Neural cell (in vitro differentiated cells): ENCODE data around the gene HUWE1. TPM values are rescaled to one million over a fixed set of nuclear protein-coding genes. Genes with fewer than 3 reads are reported as not detected.

Experiments
- H2AFZ ChIP-seq: fragments of 200-600, 300-800 bp; sonication (generic), shearing (Covaris generic); 2 replicates; pipeline ENCODE4 v1.6.0; 2014; ENCODE audit warnings: low read depth, mild to moderate bottlenecking, antibody characterized with exemption, low read length, moderate library complexity
- H3F3A ChIP-seq: fragments of 200-600 bp; shearing (Covaris generic); 2 replicates; pipeline ENCODE4 v1.6.1; 2016; ENCODE audit warnings: mild to moderate bottlenecking, moderate library complexity, mixed read lengths, antibody characterized with exemption, low read length; ENCODE audit not compliant: insufficient read depth, poor library complexity, severe bottlenecking
- H3K27ac ChIP-seq: fragments of 200-600, 300-800 bp; sonication (generic), shearing (Covaris generic); 2 replicates; pipeline ENCODE4 v1.5.1; 2014; ENCODE audit warnings: mild to moderate bottlenecking, low read length, moderate library complexity
- H3K27me3 ChIP-seq: fragments of 300-800, 200-600 bp; sonication (generic), shearing (Covaris generic); 2 replicates; pipeline ENCODE4 v1.6.0; 2014; ENCODE audit warnings: mild to moderate bottlenecking, low read depth, low read length, moderate library complexity; ENCODE audit not compliant: insufficient read depth
- H3K36me3 ChIP-seq: fragments of 300-800, 200-600 bp; sonication (generic), shearing (Covaris generic); 2 replicates; pipeline ENCODE4 v1.5.1; 2014; ENCODE audit warnings: mild to moderate bottlenecking, antibody characterized with exemption, low read length, moderate library complexity; ENCODE audit not compliant: insufficient read depth
- H3K4me2 ChIP-seq: fragments of 300-800, 200-600 bp; sonication (generic), shearing (Covaris generic); 2 replicates; pipeline ENCODE4 v1.6.0; 2014; ENCODE audit warnings: mild to moderate bottlenecking, low read length
- H3K4me3 ChIP-seq: fragments of 300-800, 200-600 bp; sonication (generic), shearing (Covaris generic); 2 replicates; pipeline ENCODE4 v1.5.1; 2014; ENCODE audit warnings: mild to moderate bottlenecking, low read length, moderate library complexity
- H3K79me2 ChIP-seq: fragments of 200-600 bp; shearing (Covaris generic); replicated peaks from 2 replicates; pipeline ENCODE4 v1.6.0; 2014; ENCODE audit warnings: mild to moderate bottlenecking, low read length, moderate library complexity; ENCODE audit not compliant: insufficient read depth
- H3K9ac ChIP-seq: fragments of 300-800, 200-600 bp; sonication (generic), shearing (Covaris generic); 2 replicates; pipeline ENCODE4 v1.6.1; 2016; ENCODE audit warnings: mild to moderate bottlenecking, low read length, mixed read lengths
- H3K9me2 ChIP-seq: fragments of 200-600 bp; shearing (Covaris generic); 2 replicates; pipeline ENCODE4 v1.6.1; 2016; ENCODE audit warnings: mild to moderate bottlenecking, low read length, mixed read lengths; ENCODE audit not compliant: insufficient read depth
- H3K9me3 ChIP-seq: fragments of 200-600, 300-800 bp; sonication (generic), shearing (Covaris generic); 2 replicates; pipeline ENCODE4 v1.6.1; 2016; ENCODE audit warnings: mild to moderate bottlenecking, mixed run types, low read length, moderate library complexity, mixed read lengths
- H4K20me1 ChIP-seq: fragments of 200-600 bp; shearing (Covaris generic); 2 replicates; pipeline ENCODE4 v1.6.1; 2016; ENCODE audit warnings: mild to moderate bottlenecking, mixed run types; ENCODE audit not compliant: insufficient read depth
- EP300 ChIP-seq: fragments of 450-650 bp; conservative IDR thresholded peaks from 2 replicates; pipeline ENCODE4 v1.6.1; 2014; ENCODE audit warnings: antibody characterized with exemption, mild to moderate bottlenecking, moderate library complexity; ENCODE audit not compliant: poor library complexity, severe bottlenecking
- EZH2 ChIP-seq: fragments of 200-600, 300-800 bp; shearing (Covaris generic), sonication (generic); IDR thresholded peaks from 2 replicates; pipeline ENCODE4 v1.6.1; 2014; ENCODE audit warnings: antibody characterized with exemption, low read length, borderline replicate concordance, mild to moderate bottlenecking; ENCODE audit not compliant: insufficient read depth, poor library complexity, severe bottlenecking
- MXI1 ChIP-seq: fragments of 450-650 bp; conservative IDR thresholded peaks from 2 replicates; pipeline ENCODE4 v1.6.1; 2014; ENCODE audit warnings: antibody characterized with exemption, mild to moderate bottlenecking; ENCODE audit not compliant: poor library complexity, severe bottlenecking
- POLR2AphosphoS5 ChIP-seq: IDR thresholded peaks from 2 replicates; pipeline ENCODE4 v1.6.1; 2012
- RAD21 ChIP-seq: fragments of 450-650 bp; conservative IDR thresholded peaks from 2 replicates; pipeline ENCODE4 v1.6.1; 2014; ENCODE audit warnings: antibody characterized with exemption, mild to moderate bottlenecking, moderate library complexity
- REST ChIP-seq: IDR thresholded peaks from 2 replicates; pipeline ENCODE4 v1.6.1; 2012; ENCODE audit warnings: borderline replicate concordance
- SMC3 ChIP-seq: fragments of 450-650 bp; conservative IDR thresholded peaks from 2 replicates; pipeline ENCODE4 v1.6.1; 2014; ENCODE audit warnings: antibody characterized with exemption, mild to moderate bottlenecking, moderate library complexity; ENCODE audit not compliant: poor library complexity
- TAF1 ChIP-seq: IDR thresholded peaks from 2 replicates; pipeline ENCODE4 v1.6.1; 2012; ENCODE audit warnings: low read depth
- polyA plus RNA-seq: library from polyadenylated mRNA; depleted of rRNA; stranded (reverse); fragments of >200 nt; gene quantifications from 2 replicates; pipeline ENCODE4 v1.2.3, GENCODE V29; 2014
- TF ChIP-seq, protein P1 (sequence below): fragments of 450-650 bp; IDR thresholded peaks from 2 replicates; pipeline ENCODE4 v1.5.1; 2014; ENCODE audit warnings: antibody characterized with exemption, mild to moderate bottlenecking, moderate library complexity; ENCODE audit not compliant: poor library complexity, severe bottlenecking

HUWE1 gene
- polyA plus RNA-seq, 1 donor from 2014 or later: 25.0 TPM

DNA sequence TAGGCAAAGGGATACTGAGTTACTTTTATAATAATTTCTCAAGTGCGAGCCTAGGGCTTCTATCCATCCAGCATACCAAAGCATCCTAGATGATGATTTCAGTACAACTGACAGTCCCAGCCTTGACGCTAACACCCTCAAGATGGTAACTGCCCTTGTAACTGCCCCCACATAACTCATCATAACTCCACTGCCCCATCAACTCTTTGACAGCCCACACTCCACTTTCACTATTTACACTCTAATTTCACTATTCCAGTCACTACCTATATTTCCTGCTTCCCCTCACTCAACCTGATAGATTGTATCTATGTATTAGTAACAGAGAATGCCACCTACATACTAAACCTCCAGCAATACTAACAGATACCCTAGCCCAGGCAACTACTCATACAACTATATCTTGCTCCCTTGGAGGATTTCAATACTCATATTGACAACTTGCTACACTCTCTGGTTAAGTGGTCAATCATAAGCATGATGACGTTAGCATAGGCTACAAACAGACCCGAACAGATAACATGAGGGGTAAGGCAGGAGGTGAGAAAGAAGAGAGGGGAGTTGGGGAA lies 65.0 kb downstream of the HUWE1 start:
- H3K4me3 ChIP-seq: no peak overlapping the region
- H3K27ac ChIP-seq: no peak overlapping the region
- no peaks in the 10 kb centered on the region for H3F3A ChIP-seq
- H3K9me2 ChIP-seq: no peaks in the 10 kb centered on the region
- no peak overlapping the region for H3K4me2 ChIP-seq
- no peak for TF ChIP-seq EZH2
- no peak for TF ChIP-seq SMC3
- H3K9me3 ChIP-seq: no peaks in the 10 kb centered on the region
- H3K36me3 ChIP-seq: no peaks in the 10 kb centered on the region
- H3K79me2 ChIP-seq: no peaks in the 10 kb centered on the region
- no peaks in the 10 kb centered on the region for H3K27me3 ChIP-seq
- H3K9ac ChIP-seq: no peak overlapping the region
- no peaks in the 10 kb centered on the region for H4K20me1 ChIP-seq
- H2AFZ ChIP-seq: no peak overlapping the region

GRCh38 chrX:53616946-53617345 lies 69.6 kb downstream of the HUWE1 start:
- Histone ChIP-seq H3K27ac (no peak overlapping the region), H3K9me2 (no peaks in the 10 kb centered on the region), H3F3A (no peaks in the 10 kb centered on the region), H3K36me3 (no peaks in the 10 kb centered on the region), H3K9ac (no peak overlapping the region), H3K9me3 (no peaks in the 10 kb centered on the region), H3K79me2 (no peaks in the 10 kb centered on the region), H2AFZ (no peak overlapping the region), H3K27me3 (no peaks in the 10 kb centered on the region), H3K4me2 (no peak overlapping the region), H4K20me1 (no peaks in the 10 kb centered on the region), H3K4me3 (no peak overlapping the region)
- no peak for TF ChIP-seq SMC3
- TF ChIP-seq EZH2: no peak
- TF ChIP-seq EP300: no peak
- TF ChIP-seq, protein P1, sequence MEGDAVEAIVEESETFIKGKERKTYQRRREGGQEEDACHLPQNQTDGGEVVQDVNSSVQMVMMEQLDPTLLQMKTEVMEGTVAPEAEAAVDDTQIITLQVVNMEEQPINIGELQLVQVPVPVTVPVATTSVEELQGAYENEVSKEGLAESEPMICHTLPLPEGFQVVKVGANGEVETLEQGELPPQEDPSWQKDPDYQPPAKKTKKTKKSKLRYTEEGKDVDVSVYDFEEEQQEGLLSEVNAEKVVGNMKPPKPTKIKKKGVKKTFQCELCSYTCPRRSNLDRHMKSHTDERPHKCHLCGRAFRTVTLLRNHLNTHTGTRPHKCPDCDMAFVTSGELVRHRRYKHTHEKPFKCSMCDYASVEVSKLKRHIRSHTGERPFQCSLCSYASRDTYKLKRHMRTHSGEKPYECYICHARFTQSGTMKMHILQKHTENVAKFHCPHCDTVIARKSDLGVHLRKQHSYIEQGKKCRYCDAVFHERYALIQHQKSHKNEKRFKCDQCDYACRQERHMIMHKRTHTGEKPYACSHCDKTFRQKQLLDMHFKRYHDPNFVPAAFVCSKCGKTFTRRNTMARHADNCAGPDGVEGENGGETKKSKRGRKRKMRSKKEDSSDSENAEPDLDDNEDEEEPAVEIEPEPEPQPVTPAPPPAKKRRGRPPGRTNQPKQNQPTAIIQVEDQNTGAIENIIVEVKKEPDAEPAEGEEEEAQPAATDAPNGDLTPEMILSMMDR: no peak
- no peak for TF ChIP-seq REST
- TF ChIP-seq POLR2AphosphoS5: no peak
- no peak for TF ChIP-seq TAF1
- TF ChIP-seq MXI1: no peak
- no peak for TF ChIP-seq RAD21

- H3K79me2 ChIP-seq: peaks cover 4% of the 10 kb centered on the region
- H3K9ac ChIP-seq: no peak overlapping the region
- no peak overlapping the region for H3K4me3 ChIP-seq
- H3K27ac ChIP-seq: no peak overlapping the region
- H3F3A ChIP-seq: no peaks in the 10 kb centered on the region
- H3K9me2 ChIP-seq: no peaks in the 10 kb centered on the region
- no peaks in the 10 kb centered on the region for H3K27me3 ChIP-seq
- no peak overlapping the region for H3K4me2 ChIP-seq
- no peaks in the 10 kb centered on the region for H4K20me1 ChIP-seq
- no peaks in the 10 kb centered on the region for H3K36me3 ChIP-seq
- H3K9me3 ChIP-seq: no peaks in the 10 kb centered on the region
- no peak overlapping the region for H2AFZ ChIP-seq
- no peak for TF ChIP-seq EZH2
- TF ChIP-seq POLR2AphosphoS5: no peak
- TF ChIP-seq SMC3: no peak
- no peak for TF ChIP-seq REST
- no peak for TF ChIP-seq RAD21
- no peak for TF ChIP-seq EP300
- TF ChIP-seq, protein P1: no peak
- TF ChIP-seq TAF1: no peak
- TF ChIP-seq MXI1: no peak
These were observed 80.1 kb downstream of the HUWE1 start for GRCh38 chrX:53606456-53606855.
